Middle frontal gyrus (tissue), 1 donor: ENCODE results near the gene CKLF.
"Not testable (repeated sequence)": the region's sequence is repeated elsewhere in the genome, so short reads cannot be mapped to it uniquely, and the experiment has no call there.

Source experiments
- DNase-seq: peaks from one replicate; pipeline ENCODE4 v3.0.0-alpha.2; 2015; ENCODE audit warnings: low spot score; ENCODE audit errors: extremely low spot score

The CKLF gene

DNA sequence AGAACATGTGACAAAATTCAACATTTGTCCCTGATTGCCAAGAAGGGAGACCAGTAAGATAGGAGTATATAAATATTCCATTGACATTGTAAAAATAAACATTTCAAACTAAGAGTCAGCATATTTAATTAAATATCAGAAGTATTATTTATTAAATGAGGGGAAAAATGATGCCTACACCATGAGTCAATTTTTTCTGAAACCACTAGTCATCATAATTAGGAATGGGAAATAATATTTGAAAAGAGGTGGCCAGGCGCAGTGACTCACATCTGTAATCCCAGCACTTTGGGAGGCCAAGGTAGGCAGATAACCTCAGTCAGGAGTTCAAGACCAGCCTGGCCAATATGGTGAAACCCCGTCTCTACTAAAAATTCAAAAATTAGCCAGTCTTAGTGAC lies 16.0 kb downstream of the CKLF start:
- DNase-seq, result no peak

DNA sequence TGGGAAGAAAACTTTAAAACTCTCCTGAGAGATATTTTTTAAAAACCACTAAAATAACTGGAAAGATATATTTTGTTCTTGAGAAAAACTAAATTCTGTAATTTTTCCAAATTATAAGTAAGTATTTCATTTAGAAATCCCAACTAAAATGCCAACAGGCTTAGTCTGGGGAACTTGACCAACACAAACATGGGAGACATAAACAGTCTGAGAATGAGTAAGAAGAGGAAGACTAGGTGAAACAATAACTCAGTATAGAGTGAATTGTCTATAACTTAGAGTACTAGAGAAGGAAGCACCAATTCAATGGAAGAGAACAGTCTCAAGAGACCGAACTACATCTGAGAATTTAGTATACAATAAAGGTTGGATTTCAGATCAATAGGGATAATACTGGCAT lies 16.8 kb downstream of the CKLF start:
- DNase-seq, result no peak

DNA sequence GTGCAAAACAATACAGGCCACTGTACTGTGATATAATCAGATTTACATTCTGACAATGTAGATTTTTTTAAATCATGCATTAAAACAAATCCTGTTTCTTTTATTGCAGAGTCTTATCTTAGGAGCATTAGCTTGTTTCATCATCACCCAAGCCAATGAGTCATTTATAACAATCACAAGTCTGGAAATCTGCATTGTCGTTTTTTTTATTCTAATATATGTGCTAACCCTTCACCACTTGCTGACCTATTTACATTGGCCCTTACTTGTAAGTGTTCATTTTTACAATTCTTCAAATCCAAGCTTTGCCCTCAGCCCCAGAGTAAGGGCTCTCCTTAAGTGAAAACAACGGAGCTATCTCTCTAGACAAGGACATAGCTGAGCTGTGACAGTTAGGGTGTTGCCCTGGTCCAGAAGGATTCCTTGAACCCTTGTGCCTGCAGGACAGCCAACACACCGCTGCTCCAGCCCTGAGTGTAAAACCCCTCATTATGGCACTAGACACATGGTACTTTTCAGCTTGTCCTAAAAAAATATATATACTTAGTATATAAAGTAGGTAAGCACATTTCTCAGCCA lies 17.5 kb downstream of the CKLF start:
- DNase-seq, result no peak

DNA sequence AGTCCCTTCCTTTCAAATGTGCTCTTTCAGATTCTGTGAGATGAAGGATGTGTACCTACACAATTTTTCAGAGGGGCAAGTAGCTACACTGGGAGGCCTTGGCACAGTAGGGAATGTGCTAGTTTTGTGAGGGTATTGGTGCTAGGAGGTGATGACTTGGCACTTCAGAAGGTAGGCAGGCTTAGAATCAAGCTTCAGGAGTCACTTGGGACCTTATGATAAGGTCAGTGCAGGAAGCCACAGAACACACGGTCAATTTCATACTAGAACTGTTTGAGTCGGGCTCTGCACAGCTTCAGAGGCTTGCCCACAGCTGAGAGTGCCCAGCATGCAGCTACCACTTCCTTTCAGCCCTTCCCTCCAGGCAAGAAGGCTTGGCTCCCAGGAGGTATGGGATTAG lies 20.0 kb downstream of the CKLF start:
- no peak for DNase-seq

DNA sequence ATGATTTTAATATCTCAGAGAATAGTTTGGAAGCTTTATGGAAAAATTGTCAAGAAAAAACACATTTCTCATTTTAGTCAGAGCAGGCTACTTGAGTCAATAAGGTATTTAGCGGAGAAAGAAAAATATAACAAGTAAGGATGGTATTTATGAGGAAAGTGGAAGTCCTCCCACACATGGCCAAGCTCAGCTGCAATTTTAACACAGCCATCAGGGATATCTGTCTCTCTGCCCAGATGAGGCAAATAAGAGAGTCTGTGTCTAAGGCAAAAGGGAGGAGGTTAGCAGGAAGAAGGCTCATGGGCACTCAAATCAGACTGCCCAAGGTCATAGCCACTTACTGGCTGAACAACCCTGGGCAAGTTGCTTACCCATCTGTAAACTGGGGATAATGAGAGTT lies 21.7 kb downstream of the CKLF start:
- DNase-seq, result no peak

DNA sequence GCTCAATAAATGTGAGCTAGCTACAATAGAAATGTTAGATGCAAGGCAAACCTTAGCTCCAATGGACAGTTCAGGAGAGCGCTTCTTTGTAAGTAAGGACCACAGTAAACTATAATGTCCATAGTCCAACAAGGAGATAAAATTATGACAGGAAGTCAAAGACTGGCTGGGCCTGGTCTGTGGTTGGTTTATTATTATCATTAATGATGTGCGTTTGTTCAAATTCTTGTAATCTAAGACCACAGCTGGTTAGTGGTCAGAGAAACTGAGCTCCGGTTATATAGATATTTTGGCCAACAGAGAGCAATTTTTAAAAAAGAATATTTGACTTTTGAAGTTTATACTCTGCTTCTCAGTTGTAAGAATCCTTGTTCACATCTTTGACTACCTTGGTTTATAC lies 22.2 kb downstream of the CKLF start:
- DNase-seq, result no peak

DNA sequence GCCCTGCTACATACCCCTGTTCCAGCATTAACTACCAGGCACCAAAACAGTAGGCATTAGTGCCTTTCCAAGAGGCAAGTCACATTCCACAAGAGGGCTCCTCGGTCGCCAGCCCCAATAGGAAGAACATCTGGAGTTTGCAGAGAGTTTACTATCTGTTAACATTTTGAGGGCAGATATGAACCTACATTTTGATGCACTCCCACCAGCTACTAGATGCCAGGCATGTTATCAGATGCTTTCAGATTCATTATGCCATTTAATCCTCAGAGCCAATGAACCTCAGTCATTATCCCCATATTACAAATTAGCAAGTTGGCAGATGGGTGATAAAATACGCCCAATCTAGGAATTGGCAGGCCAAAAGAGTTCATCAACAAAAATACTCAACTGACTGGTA lies 22.7 kb downstream of the CKLF start:
- DNase-seq, result no peak

DNA sequence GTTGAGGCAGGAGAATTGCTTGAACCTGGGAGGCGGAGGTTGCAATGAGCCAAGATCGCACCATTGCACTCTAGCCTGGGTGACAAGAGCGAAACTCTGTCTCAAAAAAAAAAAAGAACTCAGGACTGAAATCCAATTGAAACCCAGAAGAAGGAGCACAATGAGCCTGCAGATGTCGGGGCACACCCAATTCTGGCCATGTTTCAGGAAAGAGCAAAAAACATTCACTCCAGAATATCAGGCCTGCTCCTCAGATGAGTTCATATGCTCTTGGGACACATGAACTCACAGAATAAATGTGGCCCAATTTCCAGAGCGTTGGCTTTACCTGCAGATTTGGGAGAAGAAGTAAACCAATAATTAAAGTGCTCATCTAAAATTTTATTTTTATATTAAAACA lies 23.9 kb downstream of the CKLF start:
- DNase-seq, result no peak

DNA sequence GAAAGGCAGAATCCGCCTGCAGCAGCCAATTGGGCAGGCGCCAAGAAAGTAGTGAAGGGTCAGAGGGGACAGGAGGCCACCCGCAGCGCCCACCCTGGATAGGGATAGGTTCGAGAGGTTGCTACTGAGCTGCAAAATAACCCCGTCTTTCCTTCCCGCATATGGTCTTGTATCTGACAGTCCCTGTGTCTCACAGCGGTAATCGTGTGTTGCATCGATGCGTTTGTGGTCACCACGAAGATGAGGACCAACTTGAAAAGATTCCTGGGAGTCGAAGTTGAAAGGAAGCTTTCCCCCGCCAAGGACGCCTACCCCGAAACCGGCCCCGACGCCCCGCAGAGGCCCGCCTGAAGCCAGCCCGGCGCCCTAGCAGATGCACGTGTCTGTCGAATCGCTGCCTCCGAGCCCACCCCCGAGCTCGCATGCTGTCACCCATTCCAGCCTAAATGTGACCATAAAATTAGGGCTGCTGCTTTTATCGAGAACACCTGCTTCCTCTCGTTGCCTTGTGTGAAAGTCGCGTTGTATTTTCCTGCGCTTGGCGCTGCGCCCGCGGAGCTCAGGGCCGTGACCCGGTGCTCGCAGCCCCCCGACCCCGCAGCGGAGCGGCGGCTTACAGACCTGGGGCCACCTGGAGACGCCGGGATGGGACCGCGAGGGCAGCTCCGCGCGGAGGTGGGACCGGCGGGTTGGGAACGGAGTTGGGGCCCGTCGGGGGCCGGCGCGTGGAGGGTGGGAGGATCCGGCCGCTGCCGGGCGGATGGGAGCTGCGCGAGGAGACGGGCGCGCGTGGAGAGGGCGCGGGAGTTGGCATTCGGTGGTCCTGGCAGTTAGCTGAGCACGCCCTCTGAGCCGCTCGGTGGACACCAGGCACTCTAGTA lies 26.5 kb downstream of the CKLF start, which contains the start of gene CMTM2:
CMTM2 (plus strand) TSS at position 813 of the 881 bp plus-strand sequence. CDS start 145 bp downstream, outside the sequence.
- DNase-seq, result no peak

DNA sequence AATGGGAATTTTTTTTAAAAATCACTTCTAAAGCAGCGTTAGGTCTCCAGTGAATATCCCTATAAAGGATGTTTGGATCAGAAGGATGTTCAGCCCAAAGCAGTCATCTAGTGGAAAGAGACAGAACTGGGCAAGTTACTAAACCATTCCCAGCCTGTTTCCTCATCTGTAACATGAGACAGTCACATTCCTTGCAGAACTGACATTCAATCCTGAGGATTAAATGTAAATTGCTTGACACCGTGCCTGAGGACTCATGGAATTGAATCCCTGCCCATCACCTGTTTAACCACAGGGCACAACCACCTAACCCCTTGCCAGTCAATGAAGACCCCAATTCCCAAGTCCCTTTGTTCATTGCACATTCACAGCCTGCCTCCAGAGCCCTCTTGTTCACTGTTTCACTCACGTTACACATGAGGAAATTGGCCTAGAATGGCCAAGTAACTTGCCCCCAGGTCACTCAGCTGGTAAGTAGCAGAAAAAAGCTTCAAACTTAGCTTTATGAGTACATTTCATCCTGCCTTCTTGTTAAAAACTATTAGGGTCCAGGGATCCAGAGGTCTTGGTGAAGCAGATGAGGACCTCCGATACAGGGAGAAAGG lies 28.3 kb downstream of the CKLF start:
- no peak for DNase-seq

DNA sequence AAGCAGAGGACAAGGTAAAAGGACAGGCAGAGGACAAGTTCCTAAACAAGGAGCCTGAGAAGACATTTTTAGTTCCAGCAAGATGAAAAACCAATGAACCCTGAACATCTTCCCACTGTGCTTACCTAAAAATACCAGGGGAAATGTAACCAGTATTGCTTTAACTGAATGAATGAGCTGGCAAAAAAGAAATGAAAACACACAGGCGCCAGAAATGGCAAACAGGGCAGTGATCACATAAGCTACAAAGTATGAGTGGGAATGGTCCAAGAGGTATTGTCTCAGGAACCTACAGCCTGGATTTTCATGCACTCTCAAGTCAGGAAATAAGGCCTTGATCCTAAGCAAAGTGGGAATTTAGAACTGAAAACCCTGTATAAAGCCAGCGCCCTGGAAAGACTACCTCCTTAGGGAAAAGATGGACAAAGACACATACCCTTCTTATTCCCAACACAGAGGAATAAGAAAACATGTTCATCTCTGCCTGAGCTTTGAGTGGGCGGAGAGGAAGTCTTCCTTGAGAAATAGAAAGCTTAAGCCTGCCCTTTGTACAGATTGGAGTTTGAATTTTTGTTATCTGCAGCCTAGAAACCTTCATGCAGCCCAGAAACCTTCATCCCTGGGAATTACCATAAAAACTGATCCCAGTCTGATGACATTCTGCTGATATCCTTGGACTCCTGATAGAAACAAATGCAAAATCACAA lies 29.0 kb downstream of the CKLF start:
- DNase-seq, result no peak

DNA sequence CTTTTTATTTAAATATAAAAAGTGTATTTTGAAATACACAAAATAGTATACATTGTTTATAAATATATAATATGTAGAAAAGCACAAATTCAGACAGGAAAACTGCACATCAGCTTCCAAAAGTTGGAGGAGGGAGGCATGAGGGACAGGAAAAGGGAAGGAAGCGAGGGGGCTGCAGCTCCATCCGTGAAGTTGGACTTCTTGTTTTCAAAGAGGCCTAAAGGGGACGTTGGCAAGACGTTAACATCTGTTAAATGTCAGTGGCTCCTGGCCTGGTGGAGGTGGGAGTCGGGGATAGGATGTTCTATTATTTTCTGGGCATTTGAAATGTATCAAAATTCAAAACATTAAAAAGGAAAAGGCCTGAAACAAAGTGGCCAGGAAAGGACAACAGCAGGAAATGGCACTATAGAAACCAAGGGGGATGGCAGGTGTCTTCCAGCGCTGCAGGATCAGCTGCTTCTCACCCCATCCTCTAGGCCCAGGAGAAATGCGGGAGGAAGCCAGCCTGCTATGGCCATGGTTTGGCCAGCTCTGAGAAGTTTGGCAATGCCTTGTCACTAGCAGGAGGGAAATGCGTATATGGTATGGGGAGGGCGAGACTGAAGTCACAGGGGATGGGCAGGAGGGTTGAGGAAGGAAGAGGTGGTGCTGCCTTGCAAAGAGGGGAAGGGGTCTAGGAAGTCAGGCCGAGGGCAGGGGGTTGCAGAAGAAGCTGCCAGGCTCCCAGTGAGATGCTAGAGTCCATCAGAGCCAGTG lies 33.3 kb downstream of the CKLF start:
- no peak for DNase-seq

DNA sequence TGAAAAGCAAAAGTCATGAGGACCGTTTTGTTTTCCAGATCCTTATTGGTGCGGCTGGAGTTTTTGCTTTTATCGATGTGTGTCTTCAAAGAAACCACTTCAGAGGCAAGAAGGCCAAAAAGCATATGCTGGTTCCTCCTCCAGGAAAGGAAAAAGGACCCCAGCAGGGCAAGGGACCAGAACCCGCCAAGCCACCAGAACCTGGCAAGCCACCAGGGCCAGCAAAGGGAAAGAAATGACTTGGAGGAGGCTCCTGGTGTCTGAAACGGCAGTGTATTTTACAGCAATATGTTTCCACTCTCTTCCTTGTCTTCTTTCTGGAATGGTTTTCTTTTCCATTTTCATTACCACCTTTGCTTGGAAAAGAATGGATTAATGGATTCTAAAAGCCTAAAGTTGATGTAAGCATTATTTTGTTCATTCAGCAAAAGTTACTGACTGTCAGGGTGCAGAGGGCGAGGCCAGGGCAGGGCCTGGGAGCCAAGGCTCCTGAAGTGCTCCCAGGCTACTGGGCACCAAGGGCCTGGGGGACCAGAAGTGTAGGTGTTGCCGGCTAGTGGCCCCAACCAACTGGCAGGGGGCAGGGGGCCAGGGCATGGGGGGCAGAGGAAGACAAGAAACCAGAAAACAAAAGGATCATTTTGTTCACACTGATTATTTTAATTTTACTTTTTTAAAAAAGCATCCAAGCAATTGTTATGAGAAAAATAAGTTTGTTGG lies 35.7 kb downstream of the CKLF start:
- DNase-seq, result no peak

DNA sequence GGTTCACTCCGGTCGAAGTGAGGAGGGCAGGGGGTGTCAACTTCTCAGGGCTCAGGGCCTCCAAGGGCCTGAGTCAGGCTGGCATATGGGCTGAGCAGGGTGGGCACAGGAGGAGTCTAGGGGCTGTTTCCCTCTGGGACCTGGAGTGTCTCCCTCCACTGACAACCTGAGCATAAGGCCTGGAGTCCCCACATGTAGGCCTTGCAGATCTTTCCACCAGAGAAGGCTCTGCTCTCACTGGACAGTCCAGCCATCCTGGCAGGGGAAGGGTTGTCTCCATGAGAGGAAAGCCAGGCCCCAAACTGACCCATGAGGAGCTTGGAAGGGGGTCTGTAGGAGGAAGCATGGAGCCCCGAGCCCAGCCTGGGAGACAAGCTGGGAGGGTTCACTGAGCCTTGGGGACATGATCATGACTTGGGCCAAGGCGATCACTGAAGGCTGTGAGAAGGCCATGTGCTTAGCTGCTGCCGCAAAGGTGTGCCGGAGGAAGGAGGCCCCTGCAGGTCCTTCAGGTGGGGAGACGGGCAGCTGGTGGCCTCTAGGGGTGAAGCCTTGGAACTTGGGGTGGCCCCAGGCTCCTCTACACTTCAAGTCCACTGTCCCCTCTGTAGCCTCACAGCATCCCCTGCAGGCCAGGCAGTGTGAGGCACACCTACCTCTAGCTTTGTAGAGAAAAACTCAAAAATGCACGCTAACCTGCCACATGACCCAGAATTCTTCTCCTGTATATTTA lies 36.8 kb downstream of the CKLF start:
- no peak for DNase-seq

DNA sequence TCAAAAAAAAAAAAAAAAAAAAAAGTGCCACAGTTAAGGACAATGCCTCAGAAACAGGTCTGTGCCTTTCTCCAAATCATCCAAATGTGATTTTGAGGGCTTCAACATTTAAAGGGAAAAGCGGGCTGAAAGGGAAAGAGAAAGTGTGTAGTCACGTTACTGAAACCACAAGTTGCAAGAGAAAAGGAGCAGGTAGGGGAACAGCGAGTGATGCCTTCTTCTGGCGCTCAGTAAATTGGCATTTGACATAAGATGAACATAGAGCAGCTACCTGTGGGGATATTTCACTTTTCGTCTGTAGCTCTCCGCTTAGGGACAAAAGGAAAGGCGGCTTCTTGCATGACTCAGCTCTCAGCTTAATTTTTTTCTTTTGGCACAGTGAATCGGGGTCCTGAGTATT lies 37.9 kb downstream of the CKLF start:
- DNase-seq, result no peak

DNA sequence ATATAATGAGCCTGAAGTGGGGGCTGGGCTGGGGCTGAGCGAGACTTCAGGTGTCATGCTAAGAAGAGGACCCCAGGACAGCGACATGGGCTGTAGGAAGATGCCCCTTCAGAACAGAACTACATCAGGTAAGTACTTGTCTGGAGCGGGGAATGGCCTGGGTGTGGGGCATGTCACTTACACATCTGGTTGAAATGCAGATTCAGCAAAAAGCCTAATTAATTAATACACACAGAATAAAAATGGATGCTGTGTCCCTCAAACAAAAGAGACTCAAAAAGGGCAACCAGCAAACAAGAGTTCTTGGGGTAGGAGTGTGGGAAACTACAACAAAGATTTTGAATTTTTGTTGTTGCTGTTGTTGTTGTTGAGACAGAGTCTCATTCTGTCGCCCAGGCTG lies 38.6 kb downstream of the CKLF start:
- no peak for DNase-seq

DNA sequence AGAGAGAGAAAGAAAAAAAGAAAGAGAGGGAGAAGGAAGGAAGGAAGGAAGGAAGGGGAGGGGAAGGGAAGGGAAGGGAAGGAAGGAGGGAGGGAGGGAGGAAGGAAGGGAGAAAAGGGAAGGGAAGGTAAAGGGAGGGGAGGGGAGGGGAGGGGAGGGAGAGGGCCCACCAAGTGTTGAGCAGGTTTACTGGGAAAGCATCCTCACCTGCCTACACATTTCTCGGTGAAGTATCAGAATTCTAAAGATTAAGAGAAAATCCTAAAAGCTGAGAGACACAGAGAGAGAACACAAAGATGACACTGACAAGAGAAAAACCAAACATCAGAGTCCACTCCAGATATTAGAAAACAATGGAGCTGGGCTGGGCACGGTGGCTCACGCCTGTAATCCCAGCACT lies 39.9 kb downstream of the CKLF start:
- DNase-seq, result no peak

DNA sequence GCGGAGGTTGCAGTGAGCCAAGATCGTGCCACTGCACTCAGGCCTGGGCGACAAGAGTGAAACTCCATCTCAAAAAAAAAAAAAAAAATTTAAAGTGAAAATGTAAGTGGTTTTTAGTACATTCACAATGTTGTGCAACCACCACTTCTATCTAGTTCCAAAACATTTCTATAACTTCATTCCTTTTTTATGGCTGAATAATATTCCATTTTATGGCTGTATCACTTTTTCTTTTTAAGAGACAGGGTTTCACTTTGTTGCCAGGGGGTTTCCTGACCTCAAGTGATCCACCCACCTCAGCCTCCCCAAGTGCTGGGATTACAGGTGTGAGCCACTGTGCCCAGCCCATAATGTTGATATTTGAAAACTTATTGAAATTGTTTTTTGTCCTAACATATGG lies 40.4 kb downstream of the CKLF start:
- DNase-seq, result no peak

DNA sequence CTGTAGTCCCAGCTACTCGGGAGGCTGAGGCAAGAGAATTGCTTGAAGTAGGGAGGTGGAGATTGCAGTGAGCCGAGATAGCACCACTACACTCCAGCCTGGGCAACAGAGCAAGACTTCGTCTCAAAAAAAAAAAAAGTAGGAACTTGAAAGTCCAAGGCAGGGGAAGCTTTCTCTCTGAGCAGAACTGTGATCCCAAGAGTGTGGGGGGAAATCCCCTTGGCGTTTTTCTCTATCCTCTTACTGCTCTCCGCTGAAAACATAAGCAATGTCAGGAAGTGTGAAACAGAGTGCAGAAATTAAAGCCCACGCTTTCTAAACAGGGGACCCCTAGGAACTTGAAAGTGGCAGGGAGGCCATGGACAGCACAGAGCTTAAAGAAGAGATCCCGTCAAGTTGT lies 42.4 kb downstream of the CKLF start:
- DNase-seq, result no peak

DNA sequence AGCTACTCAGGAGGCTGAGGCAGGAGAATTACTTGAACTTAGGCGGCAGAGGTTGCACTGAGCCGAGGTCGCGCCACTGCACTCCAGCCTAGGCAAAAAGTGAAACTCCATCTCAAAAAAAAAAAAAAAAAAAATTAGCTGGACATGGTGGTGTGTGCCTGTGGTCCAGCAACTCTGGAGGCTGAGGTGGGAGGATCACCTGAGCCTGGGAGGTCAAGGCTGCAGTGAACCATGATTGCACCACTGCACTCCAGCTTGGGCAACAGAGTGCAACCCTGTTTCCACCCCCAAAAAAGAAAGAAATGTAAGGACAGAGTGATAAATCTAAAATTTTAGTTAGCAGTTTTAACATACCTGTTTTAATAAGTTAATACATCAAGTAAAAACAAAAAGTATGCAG lies 44.2 kb downstream of the CKLF start:
- DNase-seq, result not testable (repeated sequence)
